Common myeloid progenitor, CD34-positive (primary cell): ENCODE data around the gene BIRC5.
A peak's percentile ranks its signal among the peaks of the same experiment; 100 is the strongest.

Experiments used
- CTCF ChIA-PET: fragments of 350-600 bp; sonication (Branson Sonifier 250); formaldehyde crosslinking; loops from one replicate; lab custom pipeline; 2021; ENCODE audit warnings: antibody characterized with exemption; lab: Charles Lee
- POLR2A ChIA-PET: fragments of 350-600 bp; sonication (Branson Sonifier 250); formaldehyde crosslinking; loops from one replicate; lab custom pipeline; 2021; ENCODE audit warnings: antibody characterized with exemption; lab: Charles Lee
- DNase-seq, 3 donors: peaks; one replicate each; pipeline versions ENCODE4 v3.0.0 to v3.0.0-alpha.2; 2013
- H3K27ac ChIP-seq, 2 experiments: 1 replicate in 1 of 2; 2 replicates in 1 of 2; pipeline ENCODE4 v1.7.0; 2013; ENCODE audit warnings: inconsistent platforms in 2 of 2, low read length in 2 of 2, mild to moderate bottlenecking in 2 of 2, low read depth in 1 of 2, moderate library complexity in 1 of 2; ENCODE audit not compliant: severe bottlenecking in 2 of 2, insufficient read depth in 1 of 2, poor library complexity in 1 of 2
- H3K27me3 ChIP-seq, 5 experiments: replicated peaks in 2 of 5; 1 replicate in 3 of 5; 2 replicates in 2 of 5; pipeline versions ENCODE4 v1.6.1 to v1.7.0; 2013; ENCODE audit warnings: low read length in 4 of 5, mild to moderate bottlenecking in 2 of 5, moderate library complexity in 2 of 5, inconsistent platforms in 1 of 5; ENCODE audit not compliant: insufficient read depth in 5 of 5, control insufficient read depth in 4 of 5
- H3K36me3 ChIP-seq, 4 experiments: 1 replicate in 2 of 4; 2 replicates in 2 of 4; pipeline versions ENCODE4 v1.6.1 to v1.7.0; 2013; ENCODE audit warnings: low read length in 3 of 4, control low read depth in 1 of 4, mild to moderate bottlenecking in 1 of 4; ENCODE audit not compliant: control insufficient read depth in 4 of 4, insufficient read depth in 4 of 4
- H3K4me1 ChIP-seq, 4 experiments: 1 replicate in 3 of 4; 2 replicates in 1 of 4; pipeline versions ENCODE4 v1.6.1 to v1.7.1; 2013; ENCODE audit warnings: low read length in 3 of 4, mild to moderate bottlenecking in 3 of 4, control low read depth in 1 of 4, inconsistent platforms in 1 of 4, moderate library complexity in 1 of 4; ENCODE audit not compliant: control insufficient read depth in 4 of 4, insufficient read depth in 4 of 4; ENCODE audit errors: control extremely low read depth in 1 of 4
- H3K4me3 ChIP-seq, 7 experiments: 1 replicate in 4 of 7; 2 replicates in 3 of 7; pipeline versions ENCODE4 v1.5.1 to v1.7.0; 2013; ENCODE audit warnings: mild to moderate bottlenecking in 7 of 7, low read length in 6 of 7, moderate library complexity in 6 of 7, inconsistent platforms in 2 of 7, low read depth in 2 of 7, control low read depth in 1 of 7; ENCODE audit not compliant: insufficient read depth in 4 of 7, control insufficient read depth in 1 of 7; ENCODE audit errors: extremely low read depth in 1 of 7
- H3K9me3 ChIP-seq, 5 experiments: 1 replicate in 4 of 5; 2 replicates in 1 of 5; pipeline versions ENCODE4 v1.6.1 to v1.7.1; 2013; ENCODE audit warnings: low read length in 4 of 5, mild to moderate bottlenecking in 2 of 5, inconsistent platforms in 1 of 5, low read depth in 1 of 5, moderate library complexity in 1 of 5; ENCODE audit not compliant: control insufficient read depth in 4 of 5, insufficient read depth in 2 of 5; ENCODE audit errors: control extremely low read depth in 1 of 5
- WGBS: methylation state at CpG from one replicate; pipeline ENCODE4 v1.1.5; 2013; ENCODE audit not compliant: insufficient coverage; 5-methylcytosine and 5-hydroxymethylcytosine counted together

The BIRC5 gene

GRCh38 chr17:78267253-78268073 lies 53.4 kb downstream of the BIRC5 start:
- WGBS = 93% methylated on average over 18 of the region's 26 CpGs
- Histone ChIP-seq H3K27me3 (no peaks in the 10 kb centered on the region), H3K4me1 (peaks cover 4 to 95% (median 79%) of the 10 kb centered on the region in 4 experiments), H3K4me3 (no peak overlapping the region), H3K27ac (no peak overlapping the region), H3K9me3 (no peaks in the 10 kb centered on the region), H3K36me3 (no peaks in the 10 kb centered on the region)
- DNase-seq = no peak
- POLR2A ChIA-PET = no interaction called here
- CTCF ChIA-PET = interaction anchor here (1.0 to 1.8 kb wide), 5 partner anchors 11 to 95 kb away, joined by 3 to 6 read pairs (median 4); no protein-coding TSS in a partner anchor

GRCh38 chr17:78268191-78268874 lies 54.3 kb downstream of the BIRC5 start:
- no peaks in the 10 kb centered on the region for H3K27me3 ChIP-seq
- no peak overlapping the region for H3K4me3 ChIP-seq
- H3K36me3 ChIP-seq = peaks cover 0 to 3% (median 0%) of the 10 kb centered on the region in 4 experiments
- peaks cover 4 to 95% (median 78%) of the 10 kb centered on the region in 4 experiments for H3K4me1 ChIP-seq
- ChIA-PET POLR2A (interaction anchor here (0.6 kb wide), 1 partner anchor 1889 kb away, joined by 3 read pairs; no protein-coding TSS in a partner anchor), CTCF (interaction anchor here (0.9 to 1.6 kb wide), 4 partner anchors 12 to 22 kb away, joined by 3 to 5 read pairs (median 4); no protein-coding TSS in a partner anchor)
- no peak for DNase-seq
- 90% methylated on average over 15 of the region's 24 CpGs for WGBS
- no peak overlapping the region for H3K27ac ChIP-seq
- no peaks in the 10 kb centered on the region for H3K9me3 ChIP-seq

- CTCF ChIA-PET = interaction anchor here (0.6 to 1.6 kb wide), 5 partner anchors 13 to 37 kb away, joined by 3 to 5 read pairs (median 3); no protein-coding TSS in a partner anchor
- no peak overlapping the region for H3K27ac ChIP-seq
- H3K4me1 ChIP-seq = peaks cover 4 to 87% (median 70%) of the 10 kb centered on the region in 4 experiments
- H3K36me3 ChIP-seq = peaks cover 0 to 5% (median 0%) of the 10 kb centered on the region in 4 experiments
- no peaks in the 10 kb centered on the region for H3K27me3 ChIP-seq
- H3K4me3 ChIP-seq = no peak overlapping the region
- POLR2A ChIA-PET = interaction anchor here (0.6 kb wide), 1 partner anchor 1888 kb away, joined by 3 read pairs; no protein-coding TSS in a partner anchor
- no peak for DNase-seq
- WGBS = 93% methylated on average over 24 of the region's 34 CpGs
- H3K9me3 ChIP-seq = no peaks in the 10 kb centered on the region
These were observed 55.2 kb downstream of the BIRC5 start for GRCh38 chr17:78268951-78269905.

- H3K4me3 ChIP-seq = no peak overlapping the region
- H3K4me1 ChIP-seq = peaks cover 4 to 81% (median 68%) of the 10 kb centered on the region in 4 experiments
- no peaks in the 10 kb centered on the region for H3K27me3 ChIP-seq
- peaks cover 0 to 5% (median 0%) of the 10 kb centered on the region in 4 experiments for H3K36me3 ChIP-seq
- ChIA-PET CTCF (interaction anchor here (0.6 to 1.6 kb wide), 3 partner anchors 14 to 38 kb away, joined by 3 to 5 read pairs (median 4); no protein-coding TSS in a partner anchor), POLR2A (no interaction called here)
- no peaks in the 10 kb centered on the region for H3K9me3 ChIP-seq
- H3K27ac ChIP-seq = no peak overlapping the region
- WGBS = 86% methylated on average over 1 of the region's 8 CpGs
- no peak for DNase-seq
These were observed 55.9 kb downstream of the BIRC5 start for GRCh38 chr17:78269955-78270381.

- POLR2A ChIA-PET = interaction anchor here (0.9 to 1.5 kb wide), 3 partner anchors 9 to 21 kb away, joined by 3 to 7 read pairs (median 3); no protein-coding TSS in a partner anchor
These were observed 57.5 kb downstream of the BIRC5 start for GRCh38 chr17:78271419-78272170.

More at GRCh38 chr17:78271419-78272170, 57.5 kb downstream of the BIRC5 start:
- H3K27ac ChIP-seq = peak overlapping the region; percentile 1 to 57
- no peaks in the 10 kb centered on the region for H3K9me3 ChIP-seq
- H3K36me3 ChIP-seq = peaks cover 0 to 5% (median 0%) of the 10 kb centered on the region in 4 experiments
- H3K4me3 ChIP-seq = peak overlapping the region in 3 of 7 experiments; percentile 3 to 20 (median 12)
- CTCF ChIA-PET = interaction anchor here (1.1 to 1.7 kb wide), 5 partner anchors 10 to 17 kb away, joined by 3 to 5 read pairs (median 4); no protein-coding TSS in a partner anchor
- peak in 1 of 3 donors; percentile 45 for DNase-seq
- WGBS = 66% methylated on average over 6 of the region's 12 CpGs
- H3K4me1 ChIP-seq = peaks cover 4 to 70% (median 59%) of the 10 kb centered on the region in 4 experiments
- H3K27me3 ChIP-seq = no peaks in the 10 kb centered on the region
